ENCODE data around the gene SPTBN1. TPM values are rescaled to one million over a fixed set of nuclear protein-coding genes. Genes with fewer than 3 reads are reported as not detected.

Gene SPTBN1
- total RNA-seq, 1 donor from 2014 or later, result 813 TPM

DNA sequence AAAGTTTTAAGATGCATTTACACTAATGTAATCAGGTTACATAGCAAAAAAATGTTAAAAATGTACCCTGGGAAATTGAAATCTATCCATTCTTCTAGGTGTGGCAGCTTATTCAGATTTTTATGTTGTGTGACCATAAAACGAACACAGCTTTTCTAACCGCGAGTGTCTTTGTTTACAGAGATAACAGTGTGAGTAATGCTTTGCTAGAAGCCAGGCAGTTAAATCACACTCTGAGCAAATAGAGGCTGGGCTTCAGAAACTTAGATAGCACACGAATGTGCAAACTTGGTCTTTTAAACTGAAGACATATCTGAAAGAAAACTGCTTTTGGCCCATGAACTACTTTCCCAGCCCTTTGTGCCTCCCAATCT lies 116.1 kb downstream of the SPTBN1 start:
- ATAC-seq, result peak; percentile 67

DNA sequence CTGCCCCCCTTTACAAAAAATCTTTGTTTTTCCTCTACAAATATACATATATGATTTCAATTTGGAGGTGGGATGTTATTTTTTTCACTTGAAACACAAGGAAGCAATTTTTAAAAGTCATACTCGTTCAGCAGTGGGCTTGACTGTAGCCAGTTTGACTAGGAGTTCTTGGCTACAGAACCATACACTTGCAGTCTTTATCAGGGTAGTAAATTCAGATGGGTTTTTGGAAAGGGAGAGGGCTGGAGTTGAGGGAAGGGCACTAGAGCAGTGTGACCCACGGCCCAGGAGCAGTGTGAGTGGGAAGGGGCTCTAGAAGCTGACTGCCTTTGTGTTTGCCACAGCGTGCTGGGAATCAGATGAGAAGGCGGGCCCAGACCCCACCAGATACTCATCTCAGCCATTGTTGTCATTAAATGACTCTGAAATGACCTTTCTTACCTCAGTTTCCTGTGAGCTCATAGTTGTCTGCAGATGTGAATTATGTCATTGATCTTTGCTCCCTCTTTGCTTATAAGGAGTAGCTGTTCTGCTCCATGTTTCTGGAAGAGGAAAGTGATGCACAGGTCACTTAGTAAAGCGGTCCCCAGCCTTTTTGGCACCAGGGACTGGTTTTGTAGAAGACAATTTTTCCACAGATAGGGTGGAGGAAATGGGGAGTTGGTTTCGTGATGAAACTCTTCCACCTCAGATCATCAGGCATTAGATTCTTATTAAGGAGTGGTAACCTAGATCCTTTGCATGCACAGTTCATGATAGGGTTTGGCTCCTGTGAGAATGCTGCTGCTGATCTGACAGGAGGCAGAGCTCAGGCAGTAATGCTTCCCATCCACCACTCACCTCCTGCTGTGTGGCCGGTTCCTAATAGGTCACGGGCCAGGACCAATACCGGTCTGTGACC lies 116.8 kb downstream of the SPTBN1 start:
- DNase-seq (no peak), ATAC-seq (no peak)
- Histone ChIP-seq H3K36me3 (peaks cover 6% of the 10 kb centered on the region), H3K27ac (peak overlapping the region; percentile 43), H3K9me3 (no peaks in the 10 kb centered on the region), H3K27me3 (no peaks in the 10 kb centered on the region), H3K4me3 (no peak overlapping the region), H3K4me1 (peaks cover 92% of the 10 kb centered on the region)
- intact Hi-C loops (cut with DNase I), result no loop called here
- TF ChIP-seq, protein P1, sequence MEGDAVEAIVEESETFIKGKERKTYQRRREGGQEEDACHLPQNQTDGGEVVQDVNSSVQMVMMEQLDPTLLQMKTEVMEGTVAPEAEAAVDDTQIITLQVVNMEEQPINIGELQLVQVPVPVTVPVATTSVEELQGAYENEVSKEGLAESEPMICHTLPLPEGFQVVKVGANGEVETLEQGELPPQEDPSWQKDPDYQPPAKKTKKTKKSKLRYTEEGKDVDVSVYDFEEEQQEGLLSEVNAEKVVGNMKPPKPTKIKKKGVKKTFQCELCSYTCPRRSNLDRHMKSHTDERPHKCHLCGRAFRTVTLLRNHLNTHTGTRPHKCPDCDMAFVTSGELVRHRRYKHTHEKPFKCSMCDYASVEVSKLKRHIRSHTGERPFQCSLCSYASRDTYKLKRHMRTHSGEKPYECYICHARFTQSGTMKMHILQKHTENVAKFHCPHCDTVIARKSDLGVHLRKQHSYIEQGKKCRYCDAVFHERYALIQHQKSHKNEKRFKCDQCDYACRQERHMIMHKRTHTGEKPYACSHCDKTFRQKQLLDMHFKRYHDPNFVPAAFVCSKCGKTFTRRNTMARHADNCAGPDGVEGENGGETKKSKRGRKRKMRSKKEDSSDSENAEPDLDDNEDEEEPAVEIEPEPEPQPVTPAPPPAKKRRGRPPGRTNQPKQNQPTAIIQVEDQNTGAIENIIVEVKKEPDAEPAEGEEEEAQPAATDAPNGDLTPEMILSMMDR (IDR thresholded peaks at IDR 0.05), result no peak

More for the DNA sequence above, 116.1 kb downstream of the SPTBN1 start:
- peaks cover 6% of the 10 kb centered on the region for H3K36me3 ChIP-seq
- H3K4me3 ChIP-seq, result no peak overlapping the region
- DNase-seq, result no peak
- TF ChIP-seq, protein P1 (IDR thresholded peaks at IDR 0.05), result no peak
- H3K4me1 ChIP-seq, result peaks cover 88% of the 10 kb centered on the region
- intact Hi-C loops (cut with DNase I), result no loop called here
- H3K27me3 ChIP-seq, result no peaks in the 10 kb centered on the region
- H3K27ac ChIP-seq, result peak overlapping the region; percentile 43
- H3K9me3 ChIP-seq, result no peaks in the 10 kb centered on the region

DNA sequence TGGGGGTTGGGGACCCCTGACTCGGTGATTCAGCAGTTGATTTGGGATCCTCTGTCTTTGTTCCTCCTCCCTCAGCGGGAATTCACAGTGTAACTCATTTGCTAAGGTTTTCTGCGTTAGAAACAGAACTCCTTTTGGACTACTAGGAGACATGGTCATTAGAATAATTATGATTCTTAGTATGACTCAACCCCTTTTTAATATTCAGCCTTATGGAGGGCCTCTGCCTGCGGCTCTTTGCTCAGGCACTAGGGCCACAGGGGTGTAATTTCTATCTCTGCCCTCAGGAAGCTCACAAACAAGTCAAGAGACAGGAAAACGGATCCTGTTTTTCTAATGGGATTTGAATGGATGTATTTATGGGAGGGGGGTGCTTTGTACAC lies 117.4 kb downstream of the SPTBN1 start:
- ATAC-seq, result no peak
- no peaks in the 10 kb centered on the region for H3K27me3 ChIP-seq
- no peak overlapping the region for H3K4me3 ChIP-seq
- intact Hi-C loops (cut with DNase I), result no loop called here
- no peak for DNase-seq
- no peaks in the 10 kb centered on the region for H3K9me3 ChIP-seq
- peak overlapping the region; percentile 43 for H3K27ac ChIP-seq
- H3K4me1 ChIP-seq, result peaks cover 95% of the 10 kb centered on the region
- peaks cover 6% of the 10 kb centered on the region for H3K36me3 ChIP-seq
- TF ChIP-seq, protein P1 (IDR thresholded peaks at IDR 0.05), result no peak

DNA sequence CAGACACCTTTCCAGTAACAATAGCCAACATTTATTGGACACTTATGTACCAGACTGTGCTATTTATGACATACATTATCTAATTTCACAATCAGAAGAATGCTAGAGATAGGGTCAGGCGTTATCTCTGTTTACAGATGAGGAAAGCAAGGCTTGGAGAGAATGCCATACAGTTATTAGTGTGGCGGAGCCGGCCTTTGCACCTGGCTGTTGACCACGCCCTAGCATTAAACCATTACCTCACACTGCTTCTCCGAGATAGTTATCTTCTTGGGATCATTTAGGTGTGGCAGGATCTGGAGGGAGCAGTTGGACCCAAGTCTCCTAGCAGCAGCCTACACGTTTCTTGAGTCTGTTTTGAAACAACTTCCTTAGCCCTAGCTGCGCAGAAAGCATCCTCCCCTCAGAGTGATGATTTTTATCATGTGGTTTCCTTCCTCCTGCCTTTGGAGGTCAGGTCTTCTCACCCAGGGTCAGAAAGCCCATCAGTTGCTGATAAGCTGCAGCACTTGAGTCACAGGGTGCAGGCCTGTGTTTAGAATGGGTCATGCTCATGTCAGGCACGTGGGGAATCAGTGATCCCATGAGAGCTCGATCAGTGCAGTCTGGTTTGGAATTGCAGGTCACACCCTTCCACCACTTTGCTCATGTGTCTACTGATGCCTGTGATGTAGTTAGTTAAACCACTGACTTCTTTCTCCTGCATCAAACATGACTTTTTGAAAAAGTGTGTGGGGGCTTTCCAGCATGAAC lies 118.2 kb downstream of the SPTBN1 start:
- no peak for DNase-seq
- H3K27me3 ChIP-seq, result no peaks in the 10 kb centered on the region
- H3K4me1 ChIP-seq, result peaks cover 94% of the 10 kb centered on the region
- TF ChIP-seq, protein P1 (IDR thresholded peaks at IDR 0.05), result no peak
- ATAC-seq, result peak; percentile 60
- no peaks in the 10 kb centered on the region for H3K9me3 ChIP-seq
- H3K27ac ChIP-seq, result peak overlapping the region; percentile 43
- intact Hi-C loops (cut with DNase I), result no loop called here
- peak overlapping the region; percentile 0 for H3K4me3 ChIP-seq
- peaks cover 6% of the 10 kb centered on the region for H3K36me3 ChIP-seq

DNA sequence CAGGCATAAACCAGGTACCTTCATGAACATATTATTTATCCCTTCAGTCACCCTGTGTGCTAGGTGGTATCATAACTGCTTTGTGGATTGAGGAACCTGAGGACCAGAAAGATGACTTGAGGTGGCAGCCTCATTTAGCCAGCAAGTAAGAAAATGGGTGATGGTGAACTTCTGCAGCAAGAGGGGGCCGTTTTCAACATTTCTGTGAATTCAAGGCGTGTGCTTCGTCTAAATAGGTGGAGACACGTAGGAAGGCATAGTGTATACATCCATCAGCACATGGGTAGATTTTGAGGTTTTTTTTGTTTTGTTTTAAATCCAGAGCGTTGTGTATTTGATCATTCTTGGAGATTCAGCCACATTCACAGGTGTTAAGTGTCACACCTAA lies 118.7 kb downstream of the SPTBN1 start:
- peaks cover 6% of the 10 kb centered on the region for H3K36me3 ChIP-seq
- H3K4me3 ChIP-seq, result no peak overlapping the region
- ATAC-seq (no peak), DNase-seq (no peak)
- no peaks in the 10 kb centered on the region for H3K9me3 ChIP-seq
- intact Hi-C loops (cut with DNase I), result no loop called here
- peaks cover 94% of the 10 kb centered on the region for H3K4me1 ChIP-seq
- no peaks in the 10 kb centered on the region for H3K27me3 ChIP-seq
- H3K27ac ChIP-seq, result peak overlapping the region; percentile 43
- TF ChIP-seq, protein P1 (IDR thresholded peaks at IDR 0.05), result no peak

All from upper lobe of right lung (tissue), 1 donor.